Measurements from ENCODE around the gene PFN3. TPM values are rescaled to one million over a fixed set of nuclear protein-coding genes. Genes with fewer than 3 reads are reported as not detected.
A peak's percentile ranks its signal among the peaks of the same experiment; 100 is the strongest.

PFN3 gene
- polyA plus RNA-seq, 1 donor from 2014 or later: not detected

GRCh38 chr5:177431317-177432142 lies 31.1 kb upstream of the PFN3 start:
- Mint-ChIP-seq H3K9me3 (no peaks in the 10 kb centered on the region), H3K4me3 (peak overlapping the region; percentile 73 to 99 (median 92)), H3K27me3 (no peaks in the 10 kb centered on the region), H3K36me3 (peaks cover 5% of the 10 kb centered on the region), H3K4me1 (peaks cover 21 to 39% (median 31%) of the 10 kb centered on the region in 3 donors), H3K27ac (peak overlapping the region; percentile 94 to 98 (median 95))

- Mint-ChIP-seq H3K9me3 (no peaks in the 10 kb centered on the region), H3K36me3 (peaks cover 5% of the 10 kb centered on the region), H3K4me3 (peak overlapping the region; percentile 73 to 99 (median 92)), H3K27ac (peak overlapping the region; percentile 94 to 98 (median 95)), H3K27me3 (no peaks in the 10 kb centered on the region), H3K4me1 (peaks cover 21 to 38% (median 34%) of the 10 kb centered on the region in 3 donors)
Observed at GRCh38 chr5:177430972-177431316, 30.5 kb upstream of the PFN3 start.

- peak overlapping the region; percentile 86 to 99 (median 94) for H3K4me3 Mint-ChIP-seq
- peaks cover 26 to 42% (median 37%) of the 10 kb centered on the region in 3 donors for H3K4me1 Mint-ChIP-seq
- H3K27me3 Mint-ChIP-seq: no peaks in the 10 kb centered on the region
- H3K36me3 Mint-ChIP-seq: peaks cover 5% of the 10 kb centered on the region
- H3K9me3 Mint-ChIP-seq: no peaks in the 10 kb centered on the region
- peak overlapping the region; percentile 94 to 98 (median 95) for H3K27ac Mint-ChIP-seq
Observed at GRCh38 chr5:177430140-177430951, 29.9 kb upstream of the PFN3 start.

- peaks cover 5% of the 10 kb centered on the region for H3K36me3 Mint-ChIP-seq
- peak overlapping the region; percentile 91 to 99 (median 98) for H3K4me3 Mint-ChIP-seq
- peaks cover 29 to 47% (median 39%) of the 10 kb centered on the region in 3 donors for H3K4me1 Mint-ChIP-seq
- H3K27me3 Mint-ChIP-seq: no peaks in the 10 kb centered on the region
- no peaks in the 10 kb centered on the region for H3K9me3 Mint-ChIP-seq
- H3K27ac Mint-ChIP-seq: peak overlapping the region; percentile 94 to 98 (median 95)
Observed at GRCh38 chr5:177429248-177430040, 29.0 kb upstream of the PFN3 start.

GRCh38 chr5:177428574-177429217 lies 28.2 kb upstream of the PFN3 start:
- peaks cover 29 to 45% (median 39%) of the 10 kb centered on the region in 3 donors for H3K4me1 Mint-ChIP-seq
- H3K36me3 Mint-ChIP-seq: peaks cover 5% of the 10 kb centered on the region
- no peaks in the 10 kb centered on the region for H3K9me3 Mint-ChIP-seq
- H3K4me3 Mint-ChIP-seq: peak overlapping the region; percentile 91 to 99 (median 98)
- H3K27ac Mint-ChIP-seq: peak overlapping the region; percentile 94 to 98 (median 95)
- H3K27me3 Mint-ChIP-seq: no peaks in the 10 kb centered on the region

- no peaks in the 10 kb centered on the region for H3K9me3 Mint-ChIP-seq
- peaks cover 29 to 40% (median 39%) of the 10 kb centered on the region in 3 donors for H3K4me1 Mint-ChIP-seq
- peak overlapping the region; percentile 77 to 98 (median 95) for H3K27ac Mint-ChIP-seq
- H3K36me3 Mint-ChIP-seq: peaks cover 5% of the 10 kb centered on the region
- peak overlapping the region; percentile 91 to 99 (median 98) for H3K4me3 Mint-ChIP-seq
- no peaks in the 10 kb centered on the region for H3K27me3 Mint-ChIP-seq
Observed at GRCh38 chr5:177427919-177428573, 27.6 kb upstream of the PFN3 start.

GRCh38 chr5:177427211-177427822 lies 26.9 kb upstream of the PFN3 start:
- Mint-ChIP-seq H3K27me3 (no peaks in the 10 kb centered on the region), H3K27ac (peak overlapping the region; percentile 77 to 98 (median 95)), H3K4me3 (peak overlapping the region; percentile 91 to 99 (median 98)), H3K4me1 (peaks cover 29 to 40% (median 39%) of the 10 kb centered on the region in 3 donors), H3K9me3 (no peaks in the 10 kb centered on the region), H3K36me3 (peaks cover 5% of the 10 kb centered on the region)

- Mint-ChIP-seq H3K27me3 (no peaks in the 10 kb centered on the region), H3K4me1 (peaks cover 25 to 37% (median 33%) of the 10 kb centered on the region in 3 donors), H3K36me3 (peaks cover 5% of the 10 kb centered on the region), H3K4me3 (peak within 1 kb of the TSS; percentile 92 to 99 (median 98)), H3K27ac (peak within 1 kb of the TSS; percentile 94 to 99 (median 95)), H3K9me3 (no peaks in the 10 kb centered on the region)
Observed at GRCh38 chr5:177426566-177427210, 26.2 kb upstream of the PFN3 start, which contains the start of gene GRK6. TSS of gene GRK6 (plus strand) at chr5:177426676. CDS start at chr5:177426846, 170 bp downstream.

GRCh38 chr5:177425801-177426565 lies 25.5 kb upstream of the PFN3 start:
- Mint-ChIP-seq H3K4me3 (peak overlapping the region; percentile 88 to 96 (median 92)), H3K36me3 (peaks cover 5% of the 10 kb centered on the region), H3K27ac (peak overlapping the region; percentile 94 to 99 (median 95)), H3K9me3 (no peaks in the 10 kb centered on the region), H3K27me3 (no peaks in the 10 kb centered on the region), H3K4me1 (peaks cover 23 to 36% (median 26%) of the 10 kb centered on the region in 3 donors)

- Mint-ChIP-seq H3K4me1 (peaks cover 19 to 30% (median 21%) of the 10 kb centered on the region in 3 donors), H3K27ac (peak overlapping the region; percentile 94 to 99 (median 95))
Observed at GRCh38 chr5:177425196-177425800, 24.8 kb upstream of the PFN3 start.

GRCh38 chr5:177423671-177424070 lies 23.2 kb upstream of the PFN3 start:
- Mint-ChIP-seq H3K4me3 (no peak overlapping the region), H3K27me3 (no peaks in the 10 kb centered on the region), H3K9me3 (no peaks in the 10 kb centered on the region), H3K4me1 (peaks cover 8 to 14% (median 10%) of the 10 kb centered on the region in 3 donors), H3K36me3 (no peaks in the 10 kb centered on the region), H3K27ac (no peak overlapping the region)

More at GRCh38 chr5:177425196-177425800, 24.8 kb upstream of the PFN3 start:
- Mint-ChIP-seq H3K27me3 (no peaks in the 10 kb centered on the region), H3K9me3 (no peaks in the 10 kb centered on the region), H3K4me3 (peak overlapping the region; percentile 88 to 96 (median 92)), H3K36me3 (peaks cover 5% of the 10 kb centered on the region)
